Activated CD4-positive, alpha-beta T cell treated with anti-CD3 and anti-CD28 coated beads for 36 hours (primary cell): Measurements from ENCODE around the gene KRT84. TPM values are rescaled to one million over a fixed set of nuclear protein-coding genes. Genes with fewer than 3 reads are reported as not detected.

Experiments
- ATAC-seq: fragments of 200-7000 bp; cut with Tn5 transposase; one replicate; pipeline ENCODE4 v1.10.0; 2021; ENCODE audit warnings: mild to moderate bottlenecking, moderate library complexity
- CTCF ChIA-PET: fragments of 350-600 bp; sonication (Branson Sonifier 250); formaldehyde crosslinking; loops from one replicate; lab custom pipeline; 2021; ENCODE audit warnings: antibody characterized with exemption; lab: Charles Lee
- POLR2A ChIA-PET: fragments of 350-600 bp; sonication (Branson Sonifier 250); formaldehyde crosslinking; loops from one replicate; lab custom pipeline; 2021; ENCODE audit warnings: antibody characterized with exemption, inconsistent platforms; lab: Charles Lee
- DNase-seq: peaks from one replicate; pipeline ENCODE4 v3.0.0-alpha.2; 2020
- H3K27ac Mint-ChIP-seq: one replicate; pipeline ENCODE4 v1.8.0; 2021; ENCODE audit warnings: mixed read lengths
- H3K27me3 Mint-ChIP-seq: one replicate; pipeline ENCODE4 v1.8.0; 2021; ENCODE audit warnings: mixed read lengths
- H3K36me3 Mint-ChIP-seq: one replicate; pipeline ENCODE4 v1.8.0; 2021; ENCODE audit warnings: low read depth, mixed read lengths
- H3K4me1 Mint-ChIP-seq: one replicate; pipeline ENCODE4 v1.8.0; 2021; ENCODE audit warnings: mixed read lengths
- H3K4me3 Mint-ChIP-seq: one replicate; pipeline ENCODE4 v1.8.0; 2021; ENCODE audit warnings: mild to moderate bottlenecking, moderate library complexity, mixed read lengths
- H3K9me3 Mint-ChIP-seq: one replicate; pipeline ENCODE4 v1.8.0; 2021; ENCODE audit warnings: low read depth, mixed read lengths
- intact Hi-C, 2 experiments: fragments of 100-400 bp; cut with DNase I in 1 of 2; cut with micrococcal nuclease in 1 of 2; formaldehyde crosslinking; loops; one replicate each; pipeline versions ENCODE4 v1.14.2 to v1.15.1; 2022 to 2024; cut with DNase I, micrococcal nuclease
- total RNA-seq, 2 experiments: library from RNA; stranded (reverse); gene quantifications; one replicate each; pipeline ENCODE4 v1.2.3, GENCODE V29; 2021

The KRT84 gene
- total RNA-seq, 2 experiments from 2014 or later, result not detected

DNA sequence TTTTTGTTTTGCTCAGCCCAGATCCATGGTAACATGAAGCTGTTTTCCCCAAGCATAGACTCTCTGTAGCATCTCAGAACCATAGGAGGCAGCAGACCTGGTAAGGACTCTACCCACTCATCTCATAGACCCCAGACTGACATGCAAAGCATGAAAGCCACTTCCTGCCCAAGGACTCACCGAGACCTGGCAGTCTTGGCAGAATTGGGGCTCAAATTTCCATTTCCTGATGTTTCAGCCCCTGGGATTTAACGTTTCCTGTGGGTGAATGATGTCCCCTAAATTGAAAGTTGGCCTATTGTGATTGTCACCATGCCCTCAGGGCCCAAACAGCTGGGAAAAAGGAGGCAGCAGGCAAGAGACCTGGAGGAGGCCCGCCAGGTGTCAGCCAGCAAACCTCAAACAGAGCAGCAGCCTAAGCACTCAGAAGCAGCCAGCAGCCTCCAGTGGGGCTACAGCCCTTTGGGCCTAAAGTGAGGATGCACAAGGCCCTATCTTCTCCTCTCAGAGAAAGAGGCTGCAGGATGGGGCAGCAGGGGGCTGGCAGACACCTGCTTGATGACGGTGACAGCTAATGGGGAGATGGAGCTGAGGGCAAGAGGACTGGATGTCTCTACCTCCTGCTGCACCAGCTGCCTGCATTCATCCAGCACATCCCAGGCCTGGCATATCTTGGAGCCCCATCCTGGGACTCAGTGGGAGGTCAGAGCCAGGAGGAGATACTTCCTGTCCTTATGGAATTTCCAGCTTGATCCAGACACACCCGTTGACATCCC lies 26.7 kb downstream of the KRT84 start:
- DNase-seq (peak; percentile 38), ATAC-seq (peak; percentile 93)
- peaks cover 17% of the 10 kb centered on the region for H3K4me1 Mint-ChIP-seq
- POLR2A ChIA-PET, result no interaction called here
- no peaks in the 10 kb centered on the region for H3K9me3 Mint-ChIP-seq
- H3K27ac Mint-ChIP-seq, result peak overlapping the region; percentile 1
- intact Hi-C loops, result no loop called here
- H3K4me3 Mint-ChIP-seq, result no peak overlapping the region
- CTCF ChIA-PET, result interaction anchor here (0.7 to 1.9 kb wide), 5 partner anchors 10 to 512 kb away, joined by 3 to 9 read pairs (median 4); no protein-coding TSS in a partner anchor
- H3K36me3 Mint-ChIP-seq, result no peaks in the 10 kb centered on the region
- H3K27me3 Mint-ChIP-seq, result no peaks in the 10 kb centered on the region

DNA sequence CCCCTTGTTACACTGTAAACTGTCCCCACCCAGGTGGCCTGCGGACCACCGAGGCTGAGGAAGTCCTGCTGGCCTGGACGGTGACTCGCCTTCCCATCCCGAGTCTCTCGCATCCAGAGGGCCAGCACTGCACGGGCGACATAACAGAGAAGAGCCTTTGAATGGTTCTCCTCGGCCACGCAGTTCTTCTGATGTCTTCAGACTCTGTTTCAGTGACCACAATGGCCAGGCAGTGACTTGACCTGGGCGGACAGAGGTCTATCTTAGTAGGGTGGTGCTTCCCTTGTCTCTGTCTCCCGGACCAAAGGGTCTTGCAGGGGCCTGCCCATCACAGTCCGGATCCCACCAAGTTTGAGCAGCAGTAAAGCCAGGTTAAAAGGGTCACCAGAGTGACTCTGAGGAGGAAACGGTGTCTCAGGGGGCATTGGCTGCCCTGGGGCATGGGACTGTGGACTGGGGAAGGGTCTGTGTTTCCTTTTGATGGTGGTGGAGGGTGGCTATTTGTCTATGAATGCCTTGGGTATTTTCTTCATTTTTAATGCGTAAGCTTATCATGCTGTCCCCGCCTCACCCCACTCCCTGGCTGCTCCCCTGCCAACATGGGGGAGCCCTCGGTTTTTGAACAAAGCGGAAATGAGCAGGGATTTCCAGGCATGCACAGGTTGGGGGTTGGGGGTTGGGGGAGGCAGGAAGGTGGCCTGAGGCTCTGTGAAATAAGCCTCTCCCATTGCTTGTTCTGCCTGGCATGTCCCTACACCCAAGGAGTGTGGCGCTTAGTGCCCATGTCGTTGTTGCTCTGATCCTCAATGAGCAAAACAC lies 28.5 kb downstream of the KRT84 start:
- DNase-seq (no peak), ATAC-seq (no peak)
- intact Hi-C loops, result no loop called here
- H3K36me3 Mint-ChIP-seq, result no peaks in the 10 kb centered on the region
- no peak overlapping the region for H3K27ac Mint-ChIP-seq
- no peaks in the 10 kb centered on the region for H3K27me3 Mint-ChIP-seq
- peaks cover 25% of the 10 kb centered on the region for H3K4me1 Mint-ChIP-seq
- CTCF ChIA-PET, result interaction anchor here (0.7 kb wide), 1 partner anchor 11 kb away, joined by 3 read pairs; no protein-coding TSS in a partner anchor
- POLR2A ChIA-PET, result no interaction called here
- H3K9me3 Mint-ChIP-seq, result no peaks in the 10 kb centered on the region
- no peak overlapping the region for H3K4me3 Mint-ChIP-seq

DNA sequence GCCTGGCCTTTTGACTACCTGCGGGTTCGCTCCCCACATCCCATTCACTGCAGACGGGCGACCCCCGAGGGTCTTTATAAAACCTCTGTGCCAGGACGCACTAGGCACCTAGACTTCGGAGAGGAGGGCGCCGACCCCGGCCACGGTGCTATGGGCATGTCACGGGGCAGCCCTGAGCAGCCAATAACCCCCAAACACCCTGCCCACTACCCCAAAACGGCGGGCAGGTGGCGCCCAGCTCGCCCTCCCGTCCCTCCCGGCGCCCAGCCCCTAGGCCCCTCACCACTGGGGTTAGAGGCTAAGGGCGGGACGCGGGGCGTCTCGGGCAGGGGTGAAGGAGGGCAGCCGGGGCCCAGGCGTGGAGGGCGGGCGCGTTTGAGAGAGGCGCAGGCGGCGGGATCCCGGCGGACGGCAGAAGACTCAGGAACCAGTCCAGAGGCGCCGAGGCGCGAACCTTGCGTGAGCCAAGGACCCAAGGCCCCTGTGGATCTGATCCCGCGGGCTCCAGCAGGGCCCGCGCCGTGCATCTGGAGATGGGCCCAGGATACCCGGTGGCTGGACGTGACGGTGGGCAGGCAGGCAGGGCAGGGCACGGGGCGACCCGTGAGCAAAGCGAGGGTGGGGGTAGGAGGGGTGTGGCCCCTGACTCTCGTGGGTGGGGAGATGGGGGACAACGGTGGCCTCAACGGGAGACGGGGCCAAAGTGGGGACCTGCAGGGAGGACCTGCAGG lies 29.3 kb downstream of the KRT84 start:
- Mint-ChIP-seq H3K27ac (no peak overlapping the region), H3K4me3 (no peak overlapping the region), H3K9me3 (no peaks in the 10 kb centered on the region), H3K27me3 (no peaks in the 10 kb centered on the region), H3K36me3 (no peaks in the 10 kb centered on the region), H3K4me1 (peaks cover 30% of the 10 kb centered on the region)
- intact Hi-C loops, result no loop called here
- CTCF ChIA-PET, result no interaction called here
- no peak for DNase-seq
- POLR2A ChIA-PET, result no interaction called here
- no peak for ATAC-seq

DNA sequence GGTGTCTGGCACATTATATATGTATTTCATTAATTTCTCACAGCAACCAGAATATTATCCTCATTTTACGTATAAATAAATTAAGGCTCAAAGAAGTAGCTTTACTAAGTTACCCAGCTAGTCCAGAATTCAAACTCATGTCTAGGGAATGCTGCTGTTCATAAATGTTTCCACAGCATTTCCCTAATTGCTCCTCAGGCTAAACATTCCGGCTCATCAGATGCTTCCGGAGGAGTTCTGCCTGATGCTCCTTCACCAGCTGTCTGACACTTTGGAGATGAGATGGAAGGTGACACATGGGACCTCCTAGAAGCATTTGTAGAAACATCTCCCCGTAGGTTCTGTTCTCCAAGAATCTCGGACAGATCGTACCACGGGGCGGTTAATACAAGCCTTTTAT lies 30.3 kb downstream of the KRT84 start:
- H3K27ac Mint-ChIP-seq, result no peak overlapping the region
- CTCF ChIA-PET, result interaction anchor here (0.6 kb wide), 1 partner anchor 18 kb away, joined by 3 read pairs; no protein-coding TSS in a partner anchor

DNA sequence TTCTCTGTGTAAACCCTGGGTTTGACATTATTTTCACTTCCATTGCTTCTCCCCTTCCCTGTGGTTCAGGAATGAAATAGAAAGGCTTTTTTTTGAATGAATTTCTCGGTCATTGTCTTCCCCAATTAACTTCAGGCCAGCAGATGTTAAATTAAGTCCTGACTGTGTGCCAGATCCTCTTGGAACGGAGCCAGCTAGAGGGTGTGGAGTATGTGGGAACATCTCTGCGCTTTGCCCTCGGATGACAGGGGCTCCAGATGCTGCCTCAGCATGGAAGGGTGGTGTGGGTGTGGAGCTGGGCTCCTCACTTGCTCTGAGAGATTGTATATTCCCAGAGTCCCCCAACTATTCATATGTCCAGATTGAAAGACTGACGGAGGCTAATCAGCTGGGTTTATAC lies 31.3 kb downstream of the KRT84 start:
- H3K27me3 Mint-ChIP-seq, result no peaks in the 10 kb centered on the region
- H3K36me3 Mint-ChIP-seq, result no peaks in the 10 kb centered on the region
- CTCF ChIA-PET, result interaction anchor here (0.7 kb wide), 1 partner anchor 45 kb away, joined by 3 read pairs; no protein-coding TSS in a partner anchor
- intact Hi-C loops, result no loop called here
- POLR2A ChIA-PET, result no interaction called here
- no peaks in the 10 kb centered on the region for H3K9me3 Mint-ChIP-seq
- no peak overlapping the region for H3K4me3 Mint-ChIP-seq
- H3K27ac Mint-ChIP-seq, result no peak overlapping the region
- no peak for ATAC-seq
- DNase-seq, result no peak
- H3K4me1 Mint-ChIP-seq, result peaks cover 29% of the 10 kb centered on the region

More for the DNA sequence above, 30.3 kb downstream of the KRT84 start:
- POLR2A ChIA-PET, result no interaction called here
- Mint-ChIP-seq H3K9me3 (no peaks in the 10 kb centered on the region), H3K4me1 (peaks cover 34% of the 10 kb centered on the region), H3K4me3 (no peak overlapping the region), H3K36me3 (no peaks in the 10 kb centered on the region), H3K27me3 (no peaks in the 10 kb centered on the region)
- DNase-seq (no peak), ATAC-seq (no peak)
- intact Hi-C loops, result no loop called here

DNA sequence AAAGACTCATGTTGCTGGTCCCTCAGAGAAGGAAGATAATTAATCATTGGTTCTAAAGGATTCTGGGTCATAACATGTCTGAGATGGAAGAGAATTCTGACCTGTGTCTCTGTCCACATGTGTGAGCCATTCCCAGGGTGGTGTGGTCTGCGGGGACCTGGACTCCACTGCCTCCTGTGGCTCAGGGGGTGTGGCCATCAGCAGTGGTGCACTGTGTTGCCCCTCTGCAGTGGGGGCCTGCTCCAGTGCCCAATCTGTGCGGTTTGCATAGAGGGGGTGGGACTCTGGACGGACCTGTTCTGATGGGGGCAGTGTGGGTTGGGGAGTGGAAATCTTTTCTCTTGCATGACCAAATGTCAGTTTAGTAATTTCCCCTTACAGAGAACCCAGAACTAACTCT lies 31.7 kb downstream of the KRT84 start:
- CTCF ChIA-PET, result interaction anchor here (0.7 kb wide), 1 partner anchor 45 kb away, joined by 3 read pairs; no protein-coding TSS in a partner anchor
- ATAC-seq, result no peak
- Mint-ChIP-seq H3K36me3 (no peaks in the 10 kb centered on the region), H3K4me1 (peaks cover 25% of the 10 kb centered on the region), H3K9me3 (no peaks in the 10 kb centered on the region), H3K27ac (no peak overlapping the region), H3K4me3 (no peak overlapping the region), H3K27me3 (no peaks in the 10 kb centered on the region)
- POLR2A ChIA-PET, result no interaction called here
- DNase-seq, result no peak
- intact Hi-C loops, result no loop called here

DNA sequence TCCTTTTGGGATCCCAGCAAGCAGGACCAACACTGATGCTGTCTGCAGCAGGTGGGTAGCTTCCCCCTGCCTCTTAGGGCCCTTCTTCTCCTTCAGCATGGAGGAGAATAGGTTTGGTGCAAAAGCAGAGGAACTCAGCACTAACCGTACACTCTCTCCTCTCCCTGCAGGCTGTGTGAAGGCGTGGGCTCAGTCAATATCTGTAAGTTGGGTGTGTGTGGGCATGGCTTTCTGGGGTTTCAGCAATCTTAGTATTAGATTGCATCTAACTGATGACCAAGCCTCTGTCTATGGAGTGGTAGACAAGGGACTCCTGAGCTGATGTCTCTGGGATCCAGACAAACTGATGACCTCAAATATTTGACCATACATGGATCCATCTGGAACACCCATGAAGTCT lies 32.5 kb downstream of the KRT84 start:
- DNase-seq (no peak), ATAC-seq (no peak)
- H3K4me3 Mint-ChIP-seq, result no peak overlapping the region
- H3K9me3 Mint-ChIP-seq, result no peaks in the 10 kb centered on the region
- ChIA-PET POLR2A (no interaction called here), CTCF (interaction anchor here (1.8 to 2.8 kb wide), 2 partner anchors 9 to 25 kb away, joined by 8 to 9 read pairs; no protein-coding TSS in a partner anchor)
- peaks cover 3% of the 10 kb centered on the region for H3K27me3 Mint-ChIP-seq
- no peak overlapping the region for H3K27ac Mint-ChIP-seq
- H3K4me1 Mint-ChIP-seq, result peaks cover 20% of the 10 kb centered on the region
- intact Hi-C loops, result no loop called here
- H3K36me3 Mint-ChIP-seq, result no peaks in the 10 kb centered on the region

DNA sequence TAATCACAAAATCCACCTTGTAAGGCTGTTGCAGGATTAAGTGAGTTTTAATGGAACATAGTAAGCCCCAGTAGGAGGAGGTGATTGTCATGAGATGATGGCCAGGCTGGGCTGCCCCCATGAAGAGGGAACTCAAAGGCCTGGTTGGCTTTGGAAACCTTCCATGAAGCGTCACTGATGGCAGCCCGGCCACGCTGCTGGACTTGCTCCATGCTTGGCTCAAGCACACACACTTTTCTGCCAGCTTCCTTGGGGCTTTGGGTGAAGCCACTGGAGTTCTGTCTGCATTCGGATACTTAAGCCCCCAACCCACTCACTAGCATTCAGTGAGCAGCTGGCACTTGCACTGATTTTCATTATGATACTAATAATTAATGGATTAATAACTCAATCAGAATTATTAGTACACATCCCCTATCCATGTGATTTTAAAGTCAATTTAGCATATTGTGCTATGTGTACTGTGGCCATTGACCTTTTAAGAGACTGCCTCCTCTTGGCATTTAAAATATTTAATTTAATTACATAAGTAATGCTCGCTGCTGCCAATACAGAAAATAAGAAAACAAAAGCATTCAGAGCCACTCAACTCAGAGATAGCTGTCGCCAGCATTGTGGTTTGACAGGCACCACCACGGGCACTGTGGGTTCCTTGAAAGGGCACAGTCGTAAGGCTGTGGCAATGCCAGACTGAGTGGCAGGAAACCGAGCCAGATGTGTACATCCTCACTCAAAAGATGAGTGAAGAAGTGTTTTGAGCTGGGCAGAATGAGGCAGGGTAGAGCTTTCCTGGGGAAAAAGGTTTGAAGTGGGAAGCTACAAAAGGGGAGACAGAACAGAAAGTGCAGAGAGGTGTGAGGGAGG lies 34.0 kb downstream of the KRT84 start:
- Mint-ChIP-seq H3K27me3 (peaks cover 4% of the 10 kb centered on the region), H3K4me1 (peaks cover 17% of the 10 kb centered on the region), H3K27ac (no peak overlapping the region), H3K36me3 (no peaks in the 10 kb centered on the region), H3K9me3 (no peaks in the 10 kb centered on the region), H3K4me3 (no peak overlapping the region)
- ChIA-PET POLR2A (interaction anchor here (1.1 kb wide), 1 partner anchor 16 kb away, joined by 3 read pairs; no protein-coding TSS in a partner anchor), CTCF (interaction anchor here (1.0 to 2.8 kb wide), 4 partner anchors 10 to 24 kb away, joined by 3 to 9 read pairs (median 6); no protein-coding TSS in a partner anchor)
- peak; percentile 82 for ATAC-seq
- intact Hi-C loops, result no loop called here
- DNase-seq, result peak; percentile 65

DNA sequence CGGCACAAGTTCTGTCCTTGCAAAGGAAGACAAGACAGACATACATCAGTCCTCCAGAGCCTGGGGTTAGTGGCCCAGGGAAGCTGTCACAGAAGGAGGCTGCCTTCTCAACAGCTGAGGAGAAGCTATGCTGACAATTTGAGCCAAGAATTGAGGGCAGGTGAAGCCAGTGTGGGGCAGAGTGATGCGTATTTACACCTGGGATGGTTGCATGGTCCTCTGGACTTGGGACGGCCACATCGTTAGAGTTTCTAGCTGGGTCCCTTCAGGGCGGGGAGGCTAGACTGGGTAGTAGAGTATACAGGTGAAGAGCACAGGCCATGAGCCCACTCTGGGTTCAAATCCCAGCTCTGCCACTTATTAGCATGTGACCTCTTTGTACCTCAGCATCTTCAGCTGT lies 34.7 kb downstream of the KRT84 start:
- Mint-ChIP-seq H3K27me3 (peaks cover 4% of the 10 kb centered on the region), H3K27ac (no peak overlapping the region), H3K36me3 (no peaks in the 10 kb centered on the region), H3K9me3 (no peaks in the 10 kb centered on the region), H3K4me3 (no peak overlapping the region), H3K4me1 (peaks cover 17% of the 10 kb centered on the region)
- intact Hi-C loops, result no loop called here
- ChIA-PET POLR2A (interaction anchor here (1.1 kb wide), 1 partner anchor 16 kb away, joined by 3 read pairs; no protein-coding TSS in a partner anchor), CTCF (interaction anchor here (1.7 to 2.8 kb wide), 3 partner anchors 11 to 129 kb away, joined by 3 to 8 read pairs (median 5); no protein-coding TSS in a partner anchor)
- DNase-seq (no peak), ATAC-seq (no peak)

DNA sequence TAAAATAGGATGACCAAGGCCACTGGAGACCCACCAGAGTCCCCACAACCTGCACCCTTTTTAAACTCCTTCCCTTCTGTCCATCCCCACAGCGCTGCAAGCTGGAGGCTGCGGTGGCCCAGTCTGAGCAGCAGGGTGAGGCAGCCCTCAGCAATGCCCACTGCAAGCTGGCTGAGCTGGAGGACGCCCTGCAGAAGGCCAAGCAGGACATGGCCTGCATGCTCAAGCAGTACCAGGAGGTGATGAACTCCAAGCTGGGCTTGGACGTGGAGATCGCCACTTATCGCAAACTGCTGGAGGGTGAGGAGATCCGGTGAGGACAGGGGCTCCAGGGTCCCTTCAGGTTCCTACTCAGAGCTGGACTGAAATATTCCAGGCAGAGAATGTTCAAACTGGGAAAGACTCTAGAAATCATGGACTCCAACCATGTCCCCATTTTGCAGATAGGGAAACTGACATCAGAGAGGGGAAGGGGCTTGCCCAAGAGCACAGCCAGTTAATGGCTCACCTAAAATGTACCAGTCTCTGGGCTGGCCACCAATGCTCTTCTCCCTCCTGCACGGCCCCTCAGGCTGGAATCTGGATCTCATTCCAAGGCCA lies 35.3 kb downstream of the KRT84 start:
- ATAC-seq (no peak), DNase-seq (no peak)
- Mint-ChIP-seq H3K4me3 (no peak overlapping the region), H3K4me1 (peaks cover 17% of the 10 kb centered on the region), H3K27me3 (peaks cover 4% of the 10 kb centered on the region), H3K27ac (no peak overlapping the region), H3K9me3 (no peaks in the 10 kb centered on the region), H3K36me3 (no peaks in the 10 kb centered on the region)
- ChIA-PET CTCF (interaction anchor here (0.5 to 1.8 kb wide), 3 partner anchors 12 to 128 kb away, joined by 3 to 5 read pairs (median 3); no protein-coding TSS in a partner anchor), POLR2A (no interaction called here)
- intact Hi-C loops, result no loop called here
